WTC11 (cell line): ENCODE results near the gene OPTN. TPM values are rescaled to one million over a fixed set of nuclear protein-coding genes. Genes with fewer than 3 reads are reported as not detected.
A peak's percentile ranks its signal among the peaks of the same experiment; 100 is the strongest.
"Not testable (repeated sequence)": the region's sequence is repeated elsewhere in the genome, so short reads cannot be mapped to it uniquely, and the experiment has no call there.

Experiments used
- ATAC-seq: fragments of 200-7000 bp; cut with Tn5 transposase; 2 replicates; pipeline ENCODE4 v1.10.0; 2021; ENCODE audit warnings: mild to moderate bottlenecking, moderate library complexity
- CTCF ChIA-PET: fragments of 300-600 bp; sonication (Branson Sonifier 250); formaldehyde crosslinking; loops from one replicate; lab custom pipeline; 2021; ENCODE audit warnings: antibody characterized with exemption; lab: Charles Lee
- POLR2A ChIA-PET: fragments of 350-600 bp; sonication (Branson Sonifier 250); formaldehyde crosslinking; loops from one replicate; lab custom pipeline; 2021; ENCODE audit warnings: antibody characterized with exemption; lab: Charles Lee
- DNase-seq: peaks from one replicate; pipeline ENCODE4 v3.0.0; 2021; ENCODE audit warnings: low spot score
- H3K27ac Mint-ChIP-seq: 2 replicates; pipeline ENCODE4 v1.8.0; 2021; ENCODE audit warnings: mixed read lengths
- H3K27me3 Mint-ChIP-seq: 2 replicates; pipeline ENCODE4 v1.8.0; 2021; ENCODE audit warnings: low read depth, mild to moderate bottlenecking, moderate library complexity, mixed read lengths
- H3K36me3 Mint-ChIP-seq: 2 replicates; pipeline ENCODE4 v1.8.0; 2021; ENCODE audit warnings: mixed read lengths
- H3K4me1 Mint-ChIP-seq: 2 replicates; pipeline ENCODE4 v1.8.0; 2022; ENCODE audit warnings: mixed read lengths
- H3K4me3 Mint-ChIP-seq: 2 replicates; pipeline ENCODE4 v1.8.0; 2021; ENCODE audit warnings: mild to moderate bottlenecking, moderate library complexity, mixed read lengths
- H3K9me3 Mint-ChIP-seq: 2 replicates; pipeline ENCODE4 v1.8.0; 2021; ENCODE audit warnings: mixed read lengths
- FOXK1 ChIP-seq: sonication (generic); formaldehyde crosslinking; IDR thresholded peaks from 2 replicates; pipeline ENCODE4 v1.8.0; 2022; ENCODE audit warnings: mild to moderate bottlenecking, moderate library complexity, missing genetic modification reagents
- GRHL2 ChIP-seq: fragments of 250-450 bp; sonication (Bioruptor Pico); IDR thresholded peaks from 2 replicates; pipeline ENCODE4 v1.8.0; 2022; ENCODE audit warnings: mild to moderate bottlenecking, moderate library complexity; ENCODE audit not compliant: insufficient replicate concordance, severe bottlenecking
- HMGA2 ChIP-seq: fragments of 250-450 bp; sonication (Bioruptor Pico); IDR thresholded peaks from 2 replicates; pipeline ENCODE4 v1.4.0; 2021; ENCODE audit warnings: mild to moderate bottlenecking, moderate library complexity
- HMGXB4 ChIP-seq: sonication (generic); formaldehyde crosslinking; IDR thresholded peaks from 2 replicates; pipeline ENCODE4 v1.8.1; 2023; ENCODE audit warnings: mild to moderate bottlenecking, moderate library complexity, missing genetic modification reagents
- KAT7 ChIP-seq: sonication (generic); formaldehyde crosslinking; IDR thresholded peaks from 2 replicates; pipeline ENCODE4 v1.8.1; 2023; ENCODE audit warnings: missing genetic modification reagents, mild to moderate bottlenecking, borderline replicate concordance
- MLX ChIP-seq: sonication (generic); formaldehyde crosslinking; IDR thresholded peaks from 2 replicates; pipeline ENCODE4 v1.8.1; 2023; ENCODE audit warnings: mild to moderate bottlenecking, missing genetic modification reagents, moderate library complexity
- MYBL2 ChIP-seq: sonication (generic); formaldehyde crosslinking; IDR thresholded peaks from 2 replicates; pipeline ENCODE4 v1.8.1; 2023; ENCODE audit warnings: mild to moderate bottlenecking, moderate library complexity, missing genetic modification reagents
- NFYB ChIP-seq: sonication (generic); formaldehyde crosslinking; conservative IDR thresholded peaks from 2 replicates; pipeline ENCODE4 v1.8.0; 2022; ENCODE audit warnings: low read depth, missing genetic modification reagents
- NR1H2 ChIP-seq: sonication (generic); formaldehyde crosslinking; IDR thresholded peaks from 2 replicates; pipeline ENCODE4 v1.9.0; 2021; ENCODE audit warnings: mild to moderate bottlenecking, moderate library complexity, missing genetic modification reagents
- PRDM15 ChIP-seq: sonication (generic); formaldehyde crosslinking; IDR thresholded peaks from 2 replicates; pipeline ENCODE4 v1.8.0; 2022; ENCODE audit warnings: missing genetic modification reagents
- SMAD3 ChIP-seq: sonication (generic); formaldehyde crosslinking; IDR thresholded peaks from 2 replicates; pipeline ENCODE4 v1.8.0; 2022; ENCODE audit warnings: missing genetic modification reagents, mild to moderate bottlenecking, borderline replicate concordance
- SOX15 ChIP-seq: fragments of 250-450 bp; sonication (Bioruptor Pico); IDR thresholded peaks from 2 replicates; pipeline ENCODE4 v1.9.0; 2021; ENCODE audit warnings: mild to moderate bottlenecking
- ZNF121 ChIP-seq: sonication (generic); formaldehyde crosslinking; IDR thresholded peaks from 2 replicates; pipeline ENCODE4 v1.8.0; 2023; ENCODE audit warnings: missing genetic modification reagents
- ZNF138 ChIP-seq: sonication (generic); formaldehyde crosslinking; conservative IDR thresholded peaks from 2 replicates; pipeline ENCODE4 v1.8.1; 2022; ENCODE audit warnings: mild to moderate bottlenecking, moderate library complexity, missing genetic modification reagents
- ZNF263 ChIP-seq: sonication (generic); formaldehyde crosslinking; IDR thresholded peaks from 2 replicates; pipeline ENCODE4 v1.8.1; 2022; ENCODE audit warnings: low read depth, mild to moderate bottlenecking, moderate library complexity, missing genetic modification reagents
- ZNF512 ChIP-seq: sonication (generic); formaldehyde crosslinking; IDR thresholded peaks from 2 replicates; pipeline ENCODE4 v1.8.1; 2022; ENCODE audit warnings: missing genetic modification reagents, borderline replicate concordance
- total RNA-seq: library from RNA; stranded (reverse); gene quantifications from 3 replicates; pipeline ENCODE4 v1.2.3, GENCODE V29; 2021
- TF ChIP-seq, protein P1 (sequence below): sonication (generic); formaldehyde crosslinking; IDR thresholded peaks from 2 replicates; pipeline ENCODE4 v1.8.1; 2022; ENCODE audit warnings: low read depth, missing genetic modification reagents, borderline replicate concordance
- TF ChIP-seq, protein P2 (sequence below): fragments of 250-450 bp; sonication (Bioruptor Pico); IDR thresholded peaks from 2 replicates; pipeline ENCODE4 v2.1.2; 2022; ENCODE audit warnings: mild to moderate bottlenecking, moderate library complexity
- TF ChIP-seq, protein P3 (sequence below): sonication (generic); formaldehyde crosslinking; IDR thresholded peaks from 2 replicates; pipeline ENCODE4 v1.8.0; 2022; ENCODE audit warnings: mild to moderate bottlenecking, missing genetic modification reagents

The OPTN gene
- total RNA-seq, 1 experiment from 2014 or later = 44.3 TPM

DNA sequence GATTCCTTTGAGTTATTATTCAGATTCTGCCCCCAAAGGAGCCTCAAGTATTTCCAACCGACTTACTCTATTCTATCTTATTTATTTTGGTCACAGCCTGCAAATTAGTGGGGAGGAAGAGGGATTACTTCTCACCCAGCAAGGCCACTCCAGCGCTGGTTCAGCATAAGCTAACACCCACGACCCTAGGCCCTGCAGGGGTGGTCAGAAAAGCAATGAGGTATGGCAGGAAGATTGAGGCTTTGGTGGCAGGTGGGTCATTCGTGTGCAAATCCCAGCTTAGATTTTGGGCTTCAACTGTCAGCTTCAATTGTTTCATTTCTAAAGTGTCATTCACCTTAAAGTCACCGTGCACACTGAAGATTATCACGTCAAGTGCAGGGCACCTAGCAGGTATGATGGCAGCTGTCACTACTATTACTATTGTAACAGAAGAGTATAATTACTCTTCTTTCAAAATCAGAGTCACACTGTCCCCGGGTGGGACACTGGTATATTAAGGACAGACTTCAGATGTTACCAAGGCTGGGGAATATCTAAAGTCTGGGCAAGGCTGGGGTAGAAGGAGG lies 48.8 kb upstream of the OPTN start (continued):
- TF ChIP-seq HMGXB4 (no peak), NFYB (CRISPR knock-in tag) (no peak)
- TF ChIP-seq, protein P1, sequence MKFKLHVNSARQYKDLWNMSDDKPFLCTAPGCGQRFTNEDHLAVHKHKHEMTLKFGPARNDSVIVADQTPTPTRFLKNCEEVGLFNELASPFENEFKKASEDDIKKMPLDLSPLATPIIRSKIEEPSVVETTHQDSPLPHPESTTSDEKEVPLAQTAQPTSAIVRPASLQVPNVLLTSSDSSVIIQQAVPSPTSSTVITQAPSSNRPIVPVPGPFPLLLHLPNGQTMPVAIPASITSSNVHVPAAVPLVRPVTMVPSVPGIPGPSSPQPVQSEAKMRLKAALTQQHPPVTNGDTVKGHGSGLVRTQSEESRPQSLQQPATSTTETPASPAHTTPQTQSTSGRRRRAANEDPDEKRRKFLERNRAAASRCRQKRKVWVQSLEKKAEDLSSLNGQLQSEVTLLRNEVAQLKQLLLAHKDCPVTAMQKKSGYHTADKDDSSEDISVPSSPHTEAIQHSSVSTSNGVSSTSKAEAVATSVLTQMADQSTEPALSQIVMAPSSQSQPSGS = no peak

GRCh38 chr10:13053208-13053607 lies 46.8 kb upstream of the OPTN start:
- H3K4me3 Mint-ChIP-seq, ATAC-seq, POLR2A ChIA-PET, H3K27me3 Mint-ChIP-seq, H3K36me3 Mint-ChIP-seq, H3K27ac Mint-ChIP-seq, DNase-seq, H3K9me3 Mint-ChIP-seq: not testable (repeated sequence)
- CTCF ChIA-PET = interaction anchor here (0.7 to 1.4 kb wide), 3 partner anchors 13 to 22 kb away, joined by 3 to 4 read pairs (median 3); no protein-coding TSS in a partner anchor
- TF ChIP-seq ZNF121 (CRISPR knock-in tag) = peak; percentile 65; the same call in 1 of the 2 replicates
- peaks cover 28% of the 10 kb centered on the region for H3K4me1 Mint-ChIP-seq

- Mint-ChIP-seq H3K9me3 (no peaks in the 10 kb centered on the region), H3K4me3 (no peak overlapping the region), H3K4me1 (peaks cover 35% of the 10 kb centered on the region), H3K27me3 (no peaks in the 10 kb centered on the region; the same call in 1 of the 2 replicates), H3K27ac (no peak overlapping the region), H3K36me3 (no peaks in the 10 kb centered on the region)
- DNase-seq (peak; percentile 22), ATAC-seq (peak; percentile 86)
- ChIA-PET POLR2A (interaction anchor here (0.7 to 0.9 kb wide), 2 partner anchors 8 to 15 kb away, joined by 3 to 11 read pairs; no protein-coding TSS in a partner anchor), CTCF (interaction anchor here (0.7 to 1.8 kb wide), 10 partner anchors 12 to 449 kb away, joined by 3 to 8 read pairs (median 3); no protein-coding TSS in a partner anchor)
- TF ChIP-seq NFYB (CRISPR knock-in tag) (no peak), ZNF512 (CRISPR knock-in tag) (no peak), SMAD3 (CRISPR knock-in tag) (no peak), GRHL2 (CRISPR knock-in tag) (no peak), FOXK1 (CRISPR knock-in tag) (no peak), PRDM15 (CRISPR knock-in tag) (no peak), ZNF138 (CRISPR knock-in tag) (no peak), MYBL2 (CRISPR knock-in tag) (no peak), ZNF121 (CRISPR knock-in tag) (no peak), ZNF263 (CRISPR knock-in tag) (no peak), NR1H2 (CRISPR knock-in tag) (no peak), MLX (CRISPR knock-in tag) (no peak), HMGA2 (CRISPR knock-in tag) (no peak), SOX15 (CRISPR knock-in tag) (no peak), KAT7 (CRISPR knock-in tag) (no peak)
- TF ChIP-seq, protein P2, sequence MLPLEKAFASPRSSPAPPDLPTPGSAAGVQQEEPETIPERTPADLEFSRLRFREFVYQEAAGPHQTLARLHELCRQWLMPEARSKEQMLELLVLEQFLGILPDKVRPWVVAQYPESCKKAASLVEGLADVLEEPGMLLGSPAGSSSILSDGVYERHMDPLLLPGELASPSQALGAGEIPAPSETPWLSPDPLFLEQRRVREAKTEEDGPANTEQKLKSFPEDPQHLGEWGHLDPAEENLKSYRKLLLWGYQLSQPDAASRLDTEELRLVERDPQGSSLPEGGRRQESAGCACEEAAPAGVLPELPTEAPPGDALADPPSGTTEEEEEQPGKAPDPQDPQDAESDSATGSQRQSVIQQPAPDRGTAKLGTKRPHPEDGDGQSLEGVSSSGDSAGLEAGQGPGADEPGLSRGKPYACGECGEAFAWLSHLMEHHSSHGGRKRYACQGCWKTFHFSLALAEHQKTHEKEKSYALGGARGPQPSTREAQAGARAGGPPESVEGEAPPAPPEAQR (CRISPR knock-in tag) = no peak
- TF ChIP-seq, protein P3, sequence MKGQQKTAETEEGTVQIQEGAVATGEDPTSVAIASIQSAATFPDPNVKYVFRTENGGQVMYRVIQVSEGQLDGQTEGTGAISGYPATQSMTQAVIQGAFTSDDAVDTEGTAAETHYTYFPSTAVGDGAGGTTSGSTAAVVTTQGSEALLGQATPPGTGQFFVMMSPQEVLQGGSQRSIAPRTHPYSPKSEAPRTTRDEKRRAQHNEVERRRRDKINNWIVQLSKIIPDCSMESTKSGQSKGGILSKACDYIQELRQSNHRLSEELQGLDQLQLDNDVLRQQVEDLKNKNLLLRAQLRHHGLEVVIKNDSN = no peak
Observed at GRCh38 chr10:13053794-13054462, 46.0 kb upstream of the OPTN start.
